A549 (cell line): ENCODE data around the gene RRAGD. TPM values are rescaled to one million over a fixed set of nuclear protein-coding genes. Genes with fewer than 3 reads are reported as not detected.
A peak's percentile ranks its signal among the peaks of the same experiment; 100 is the strongest.

ENCODE experiments used
- ATAC-seq, 2 experiments: fragments of 200-7000 bp in 1 of 2; fragments of >200 bp in 1 of 2; cut with Nextera tagmentation in 1 of 2; cut with Tn5 transposase in 1 of 2; 3 replicates each; pipeline versions ENCODE4 v1.8.0 to v1.9.1; 2018 to 2020; ENCODE audit warnings: mild to moderate bottlenecking in 1 of 2, moderate library complexity in 1 of 2
- CTCF ChIA-PET: fragments of 300-600 bp; sonication (Branson Sonifier 250); formaldehyde crosslinking; extraction: SDS; loops from one replicate; lab custom pipeline; 2021; ENCODE audit warnings: antibody characterized with exemption, inconsistent platforms; lab: Yijun Ruan, JAX
- POLR2A ChIA-PET: fragments of 350-600 bp; formaldehyde crosslinking; extraction: SDS; loops from one replicate; lab custom pipeline; 2021; ENCODE audit warnings: antibody characterized with exemption, inconsistent platforms; lab: Yijun Ruan, JAX
- DNase-seq, 2 experiments: peaks; one replicate each; pipeline versions ENCODE4 v3.0.0 to v3.0.0-alpha.2; 2011 to 2016; ENCODE audit warnings: low read depth in 1 of 2, low spot score in 1 of 2
- FAIRE-seq: peaks from 2 replicates; lab custom pipeline; 2011; peaks lifted over from hg19 to GRCh38; lab: Jason Lieb, UNC
- H3K27ac ChIP-seq, 2 experiments: fragments of >200 bp; sonication (Bioruptor Twin); formaldehyde crosslinking; 3 replicates each; pipeline ENCODE4 v1.5.1; 2016 to 2017
- H3K4me1 ChIP-seq: fragments of >200 bp; sonication (Bioruptor Twin); formaldehyde crosslinking; 3 replicates; pipeline ENCODE4 v1.6.1; 2016
- H3K4me2 ChIP-seq: fragments of >200 bp; sonication (Bioruptor Twin); formaldehyde crosslinking; 3 replicates; pipeline ENCODE4 v1.6.1; 2016
- H3K4me3 ChIP-seq: fragments of >200 bp; sonication (Bioruptor Twin); formaldehyde crosslinking; 3 replicates; pipeline ENCODE4 v1.5.1; 2016
- H3K9me3 ChIP-seq: fragments of >200 bp; sonication (Bioruptor Twin); formaldehyde crosslinking; 3 replicates; pipeline ENCODE4 v1.6.1; 2016
- CBX8 ChIP-seq: fragments of 200-600 bp; sonication (generic); IDR thresholded peaks from 2 replicates; pipeline ENCODE4 v1.6.1; 2016
- CEBPB ChIP-seq, 2 experiments: fragments of >200 bp in 1 of 2; sonication (Bioruptor Twin) in 1 of 2; formaldehyde crosslinking in 1 of 2; IDR thresholded peaks; 2 replicates each; pipeline ENCODE4 v1.6.1; 2012 to 2016
- EHMT2 ChIP-seq: fragments of 200-600 bp; sonication (generic); IDR thresholded peaks from 2 replicates; pipeline ENCODE4 v1.6.1; 2016; ENCODE audit warnings: antibody characterized with exemption, low read depth, mild to moderate bottlenecking, moderate library complexity
- HDAC2 ChIP-seq: fragments of 200-600 bp; sonication (generic); IDR thresholded peaks from 2 replicates; pipeline ENCODE4 v1.6.1; 2016
- HMGXB4 ChIP-seq: fragments of 250-450 bp; sonication (Bioruptor Pico); IDR thresholded peaks from 2 replicates; pipeline ENCODE4 v1.5.0; 2021; ENCODE audit warnings: mild to moderate bottlenecking, moderate library complexity, borderline replicate concordance
- HOXA7 ChIP-seq: fragments of 250-450 bp; sonication (Bioruptor Pico); IDR thresholded peaks from 2 replicates; pipeline ENCODE4 v1.5.0; 2020; ENCODE audit warnings: mild to moderate bottlenecking, moderate library complexity
- HOXB13 ChIP-seq: fragments of 250-450 bp; sonication (Bioruptor Pico); IDR thresholded peaks from 2 replicates; pipeline ENCODE4 v1.5.0; 2020; ENCODE audit warnings: low read depth, mild to moderate bottlenecking, moderate library complexity
- HOXB5 ChIP-seq: fragments of 250-450 bp; sonication (Bioruptor Pico); IDR thresholded peaks from 2 replicates; pipeline ENCODE4 v1.5.0; 2020; ENCODE audit warnings: mild to moderate bottlenecking, moderate library complexity
- JUN ChIP-seq, 2 experiments: fragments of >200 bp; sonication (Bioruptor Twin); formaldehyde crosslinking; IDR thresholded peaks; 2 replicates in 1 of 2; 3 replicates in 1 of 2; pipeline ENCODE4 v1.6.1; 2016 to 2017
- JUNB ChIP-seq: fragments of >200 bp; sonication (Bioruptor Twin); formaldehyde crosslinking; IDR thresholded peaks from 2 replicates; pipeline ENCODE4 v1.6.1; 2016
- KDM5A ChIP-seq: fragments of 200-600 bp; sonication (generic); IDR thresholded peaks from 2 replicates; pipeline ENCODE4 v1.6.1; 2016; ENCODE audit warnings: antibody characterized with exemption, mild to moderate bottlenecking
- MAZ ChIP-seq: fragments of 150-350 bp; IDR thresholded peaks from 2 replicates; pipeline ENCODE4 v1.6.1; 2014; ENCODE audit warnings: antibody characterized with exemption, low read depth, low read length, borderline replicate concordance
- MYC ChIP-seq: IDR thresholded peaks from 2 replicates; pipeline ENCODE4 v1.6.1; 2012; ENCODE audit warnings: mild to moderate bottlenecking, inconsistent platforms, low read length, improper control_type of control experiment, borderline replicate concordance
- NPAS2 ChIP-seq: fragments of 250-450 bp; sonication (Bioruptor Pico); IDR thresholded peaks from 2 replicates; pipeline ENCODE4 v1.8.0; 2022; ENCODE audit warnings: mild to moderate bottlenecking, moderate library complexity, borderline replicate concordance
- RAD21 ChIP-seq, 2 experiments: fragments of >200 bp in 1 of 2; sonication (Bioruptor Twin) in 1 of 2; formaldehyde crosslinking in 1 of 2; IDR thresholded peaks in 1 of 2; conservative IDR thresholded peaks in 1 of 2; 2 replicates in 1 of 2; 3 replicates in 1 of 2; pipeline ENCODE4 v1.6.1; 2012 to 2018; ENCODE audit warnings: inconsistent platforms in 1 of 2
- RFX5 ChIP-seq: fragments of 450-650 bp; IDR thresholded peaks from 2 replicates; pipeline ENCODE4 v1.7.1; 2014; ENCODE audit warnings: antibody characterized with exemption, mild to moderate bottlenecking, moderate library complexity
- RNF2 ChIP-seq: fragments of 200-600 bp; sonication (generic); IDR thresholded peaks from 2 replicates; pipeline ENCODE4 v1.6.1; 2016; ENCODE audit warnings: low read depth, mild to moderate bottlenecking, antibody characterized with exemption, moderate library complexity, borderline replicate concordance
- TFCP2L1 ChIP-seq: fragments of 250-450 bp; sonication (Bioruptor Pico); IDR thresholded peaks from 2 replicates; pipeline ENCODE4 v1.5.0; 2021; ENCODE audit warnings: mild to moderate bottlenecking
- TP53 ChIP-seq: fragments of 250-450 bp; sonication (Bioruptor Pico); IDR thresholded peaks from 2 replicates; pipeline ENCODE4 v1.5.0; 2021; ENCODE audit warnings: mild to moderate bottlenecking, moderate library complexity
- ZNF302 ChIP-seq: fragments of 250-450 bp; sonication (Bioruptor Pico); IDR thresholded peaks from 2 replicates; pipeline ENCODE4 v1.9.0; 2021; ENCODE audit warnings: inconsistent platforms, mild to moderate bottlenecking, moderate library complexity
- ZSCAN20 ChIP-seq: fragments of 250-450 bp; sonication (Bioruptor Pico); IDR thresholded peaks from 2 replicates; pipeline ENCODE4 v1.8.0; 2022; ENCODE audit warnings: mild to moderate bottlenecking, moderate library complexity
- WGBS: methylation state at CpG from one replicate; pipeline ENCODE4 v1.1.6; 2017; ENCODE audit errors: missing lambda C conversion rate; 5-methylcytosine and 5-hydroxymethylcytosine counted together
- polyA plus RNA-seq, 4 experiments: library from polyadenylated mRNA; depleted of rRNA in 3 of 4; stranded (reverse); fragments of >200 nt; fragmentation: RNase III in 1 of 4; extraction: RNeasy Plus Mini Kit Qiagen cat#74134 plus additional on column Dnase treatment in 1 of 4; gene quantifications; 2 replicates in 3 of 4; 3 replicates in 1 of 4; pipeline ENCODE4 v1.2.3, GENCODE V29; 2011 to 2017
- TF ChIP-seq, protein P1 (sequence below): IDR thresholded peaks from 2 replicates; pipeline ENCODE4 v1.6.1; 2012
- TF ChIP-seq, protein P2 (sequence below): fragments of 150-350 bp; IDR thresholded peaks from 2 replicates; pipeline ENCODE4 v1.6.1; 2014; ENCODE audit warnings: low read depth, mild to moderate bottlenecking, low read length
- TF ChIP-seq, protein P3 (sequence below): fragments of 200-600 bp; sonication (generic); IDR thresholded peaks from 2 replicates; pipeline ENCODE4 v1.6.1; 2016; ENCODE audit warnings: antibody characterized with exemption, mild to moderate bottlenecking, moderate library complexity
- TF ChIP-seq, protein P4 (sequence below): IDR thresholded peaks from 2 replicates; pipeline ENCODE4 v1.6.1; 2012; ENCODE audit warnings: low read depth, borderline replicate concordance

Gene RRAGD
- polyA plus RNA-seq, 2 of the 4 experiments (the other 2 are of a cell fraction), result 0.72 to 1.2 TPM

- TF ChIP-seq EHMT2 (no peak), HOXA7 (CRISPR knock-in tag) (no peak), KDM5A (no peak), RAD21 (conservative IDR thresholded peaks at IDR 0.05 in 1 of 2, IDR thresholded peaks at IDR 0.05 in 1 of 2) (no peak), HDAC2 (no peak), MYC (peak; percentile 16; the same call in 1 of the 2 replicates), NPAS2 (CRISPR knock-in tag) (no peak), ZNF302 (no peak), TFCP2L1 (CRISPR knock-in tag) (no peak)
- TF ChIP-seq, protein P1, sequence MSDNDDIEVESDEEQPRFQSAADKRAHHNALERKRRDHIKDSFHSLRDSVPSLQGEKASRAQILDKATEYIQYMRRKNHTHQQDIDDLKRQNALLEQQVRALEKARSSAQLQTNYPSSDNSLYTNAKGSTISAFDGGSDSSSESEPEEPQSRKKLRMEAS, result peak; percentile 43
- TF ChIP-seq, protein P2, sequence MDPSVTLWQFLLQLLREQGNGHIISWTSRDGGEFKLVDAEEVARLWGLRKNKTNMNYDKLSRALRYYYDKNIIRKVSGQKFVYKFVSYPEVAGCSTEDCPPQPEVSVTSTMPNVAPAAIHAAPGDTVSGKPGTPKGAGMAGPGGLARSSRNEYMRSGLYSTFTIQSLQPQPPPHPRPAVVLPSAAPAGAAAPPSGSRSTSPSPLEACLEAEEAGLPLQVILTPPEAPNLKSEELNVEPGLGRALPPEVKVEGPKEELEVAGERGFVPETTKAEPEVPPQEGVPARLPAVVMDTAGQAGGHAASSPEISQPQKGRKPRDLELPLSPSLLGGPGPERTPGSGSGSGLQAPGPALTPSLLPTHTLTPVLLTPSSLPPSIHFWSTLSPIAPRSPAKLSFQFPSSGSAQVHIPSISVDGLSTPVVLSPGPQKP, result no peak
- TF ChIP-seq, protein P3, sequence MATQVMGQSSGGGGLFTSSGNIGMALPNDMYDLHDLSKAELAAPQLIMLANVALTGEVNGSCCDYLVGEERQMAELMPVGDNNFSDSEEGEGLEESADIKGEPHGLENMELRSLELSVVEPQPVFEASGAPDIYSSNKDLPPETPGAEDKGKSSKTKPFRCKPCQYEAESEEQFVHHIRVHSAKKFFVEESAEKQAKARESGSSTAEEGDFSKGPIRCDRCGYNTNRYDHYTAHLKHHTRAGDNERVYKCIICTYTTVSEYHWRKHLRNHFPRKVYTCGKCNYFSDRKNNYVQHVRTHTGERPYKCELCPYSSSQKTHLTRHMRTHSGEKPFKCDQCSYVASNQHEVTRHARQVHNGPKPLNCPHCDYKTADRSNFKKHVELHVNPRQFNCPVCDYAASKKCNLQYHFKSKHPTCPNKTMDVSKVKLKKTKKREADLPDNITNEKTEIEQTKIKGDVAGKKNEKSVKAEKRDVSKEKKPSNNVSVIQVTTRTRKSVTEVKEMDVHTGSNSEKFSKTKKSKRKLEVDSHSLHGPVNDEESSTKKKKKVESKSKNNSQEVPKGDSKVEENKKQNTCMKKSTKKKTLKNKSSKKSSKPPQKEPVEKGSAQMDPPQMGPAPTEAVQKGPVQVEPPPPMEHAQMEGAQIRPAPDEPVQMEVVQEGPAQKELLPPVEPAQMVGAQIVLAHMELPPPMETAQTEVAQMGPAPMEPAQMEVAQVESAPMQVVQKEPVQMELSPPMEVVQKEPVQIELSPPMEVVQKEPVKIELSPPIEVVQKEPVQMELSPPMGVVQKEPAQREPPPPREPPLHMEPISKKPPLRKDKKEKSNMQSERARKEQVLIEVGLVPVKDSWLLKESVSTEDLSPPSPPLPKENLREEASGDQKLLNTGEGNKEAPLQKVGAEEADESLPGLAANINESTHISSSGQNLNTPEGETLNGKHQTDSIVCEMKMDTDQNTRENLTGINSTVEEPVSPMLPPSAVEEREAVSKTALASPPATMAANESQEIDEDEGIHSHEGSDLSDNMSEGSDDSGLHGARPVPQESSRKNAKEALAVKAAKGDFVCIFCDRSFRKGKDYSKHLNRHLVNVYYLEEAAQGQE, result no peak
- TF ChIP-seq, protein P4, sequence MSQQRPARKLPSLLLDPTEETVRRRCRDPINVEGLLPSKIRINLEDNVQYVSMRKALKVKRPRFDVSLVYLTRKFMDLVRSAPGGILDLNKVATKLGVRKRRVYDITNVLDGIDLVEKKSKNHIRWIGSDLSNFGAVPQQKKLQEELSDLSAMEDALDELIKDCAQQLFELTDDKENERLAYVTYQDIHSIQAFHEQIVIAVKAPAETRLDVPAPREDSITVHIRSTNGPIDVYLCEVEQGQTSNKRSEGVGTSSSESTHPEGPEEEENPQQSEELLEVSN, result peak; percentile 49; the same call in 1 of the 2 replicates
- TF ChIP-seq, all 56 proteins: peak for 10
These were observed 59.6 kb downstream of the RRAGD start, which contains the start of gene UBE2J1 (continued) for GRCh38 chr6:89352278-89353117.

DNA sequence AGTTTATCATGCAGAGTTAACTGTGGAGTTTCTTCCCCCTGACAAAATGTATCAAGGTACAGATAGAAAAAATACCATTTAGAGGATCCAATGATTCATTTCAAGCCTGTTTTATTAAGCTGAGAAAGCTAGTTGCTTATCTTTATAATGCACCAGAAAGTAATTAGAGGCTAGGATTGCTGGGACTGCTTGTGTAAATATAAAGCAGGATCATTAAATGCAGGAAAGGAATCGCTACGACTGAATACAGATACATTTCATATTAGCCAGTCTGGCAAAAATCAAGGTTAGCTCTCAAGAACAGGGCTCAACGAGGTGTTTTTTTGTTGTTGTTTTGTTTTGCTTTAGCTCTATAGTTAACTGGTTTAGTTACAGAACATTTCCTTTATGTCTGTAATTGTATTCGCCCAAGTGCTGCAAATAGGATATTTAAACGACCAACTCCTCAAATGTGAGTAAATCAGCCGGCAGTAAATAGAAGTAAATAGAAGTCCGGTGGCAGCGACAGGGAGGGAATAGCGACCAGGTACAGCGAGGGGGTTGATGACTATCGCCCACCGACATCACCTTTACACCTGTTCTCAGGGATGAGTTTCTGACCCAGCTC, 60.3 kb downstream of the RRAGD start:
- Histone ChIP-seq H3K4me2 (peak overlapping the region; percentile 73), H3K9me3 (no peaks in the 10 kb centered on the region), H3K27ac (peak overlapping the region; percentile 94 to 98), H3K4me3 (peak overlapping the region; percentile 72), H3K4me1 (peaks cover 16% of the 10 kb centered on the region; the same call in 1 of the 3 replicates)
- POLR2A ChIA-PET, result interaction anchor here (1.0 to 1.8 kb wide), 4 partner anchors 10 to 271 kb away, joined by 3 to 8 read pairs (median 5); partner anchors contain the start of genes PM20D2 and PNRC1
- CTCF ChIA-PET, result interaction anchor here (1.0 to 1.5 kb wide), 3 partner anchors 10 to 40 kb away, joined by 4 to 5 read pairs (median 4); no protein-coding TSS in a partner anchor
- FAIRE-seq, result no peak
- WGBS, result 2% methylated on average over 12 of the region's 12 CpGs
- no peak for ATAC-seq
- TF ChIP-seq HMGXB4 (CRISPR knock-in tag) (no peak), RNF2 (no peak), KDM5A (no peak), HOXB13 (CRISPR knock-in tag) (no peak), HOXB5 (CRISPR knock-in tag) (no peak), CEBPB (IDR thresholded peaks at IDR 0.05) (no peak), JUNB (no peak), MAZ (no peak), ZSCAN20 (no peak), RFX5 (no peak), RAD21 (conservative IDR thresholded peaks at IDR 0.05 in 1 of 2, IDR thresholded peaks at IDR 0.05 in 1 of 2) (no peak), TP53 (CRISPR knock-in tag) (no peak), CBX8 (no peak), JUN (IDR thresholded peaks at IDR 0.05) (no peak)
- no peak for DNase-seq
